Kidney (tissue), 14 donors: ENCODE measurements around the gene VAPA. TPM values are rescaled to one million over a fixed set of nuclear protein-coding genes. Genes with fewer than 3 reads are reported as not detected.
A peak's percentile ranks its signal among the peaks of the same experiment; 100 is the strongest.

Experiments
- DNase-seq, 5 donors: peaks; one replicate each; pipeline ENCODE4 v3.0.0-alpha.2; 2013 to 2020
- FAIRE-seq: peaks from 2 replicates; lab custom pipeline; 2012; peaks lifted over from hg19 to GRCh38; lab: Jason Lieb, UNC
- H3K27ac ChIP-seq, 2 donors: one replicate each; pipeline ENCODE4 v1.7.0; 2013; ENCODE audit warnings: low read depth in 2 of 2, low read length in 2 of 2, inconsistent platforms in 1 of 2
- H3K27me3 ChIP-seq: one replicate; pipeline ENCODE4 v1.7.1; 2013; ENCODE audit warnings: low read length, inconsistent platforms; ENCODE audit not compliant: control insufficient read depth, insufficient read depth
- H3K36me3 ChIP-seq, 3 donors: one replicate each; pipeline versions ENCODE4 v1.7.0 to v1.7.1; 2013; ENCODE audit warnings: low read length in 3 of 3, control low read depth in 1 of 3, inconsistent platforms in 1 of 3; ENCODE audit not compliant: insufficient read depth in 3 of 3, control insufficient read depth in 2 of 3
- H3K4me1 ChIP-seq, 3 donors: one replicate each; pipeline versions ENCODE4 v1.7.0 to v1.7.1; 2013; ENCODE audit warnings: low read length in 3 of 3, inconsistent platforms in 1 of 3, low read depth in 1 of 3; ENCODE audit not compliant: control insufficient read depth in 2 of 3, insufficient read depth in 2 of 3
- H3K4me3 ChIP-seq, 3 donors: one replicate each; pipeline versions ENCODE4 v1.7.0 to v1.8.1; 2013; ENCODE audit warnings: low read length in 3 of 3, control low read depth in 1 of 3, inconsistent platforms in 1 of 3
- H3K9ac ChIP-seq, 3 donors: one replicate each; pipeline versions ENCODE4 v1.7.0 to v1.7.1; 2013; ENCODE audit warnings: low read length in 3 of 3, control low read depth in 1 of 3, inconsistent platforms in 1 of 3
- H3K9me3 ChIP-seq, 3 donors: one replicate each; pipeline versions ENCODE4 v1.7.0 to v1.7.1; 2013; ENCODE audit warnings: low read length in 3 of 3, control low read depth in 1 of 3, inconsistent platforms in 1 of 3; ENCODE audit not compliant: control insufficient read depth in 2 of 3, insufficient read depth in 1 of 3
- intact Hi-C: fragments of 100-400 bp; cut with DNase I; formaldehyde crosslinking; loops from one replicate; pipeline ENCODE4 v1.11.1; 2022
- polyA plus RNA-seq: library from polyadenylated mRNA; stranded (reverse); fragments of 350-450 nt; fragmentation: Illumina TruSeq; extraction: RNeasy Lipid Tissue Mini Kit (QIAGEN cat#74804); gene quantifications from one replicate; pipeline ENCODE4 v1.2.3, GENCODE V29; 2014; ENCODE audit warnings: low read depth, low replicate concordance; ENCODE audit not compliant: insufficient read depth
- total RNA-seq: library from RNA; stranded (reverse); fragmentation: NEBNext Ultra II Directional; extraction: Animal tissue kit (Norgen Biotek cat#: 25700); gene quantifications from one replicate; pipeline ENCODE4 v1.2.1, GENCODE V29; 2021
- TF ChIP-seq, protein P1 (sequence below): IDR thresholded peaks from 3 replicates; pipeline ENCODE4 v1.5.1; 2012; ENCODE audit warnings: mild to moderate bottlenecking, moderate library complexity, borderline replicate concordance; ENCODE audit not compliant: insufficient read depth; ENCODE audit errors: extremely low read depth
- donor health status: control.
- donor health status: control.
- donor health status: control.
- donor health status: control.
- donor health status: control.
- donor health status: DM: yes; HTN: yes; CAD: no.
- donor health status: Normal renal cell carcinoma (clear cell type).

VAPA gene
- total and polyA plus RNA-seq, 2 donors from 2014 or later: 171 to 185 TPM

DNA sequence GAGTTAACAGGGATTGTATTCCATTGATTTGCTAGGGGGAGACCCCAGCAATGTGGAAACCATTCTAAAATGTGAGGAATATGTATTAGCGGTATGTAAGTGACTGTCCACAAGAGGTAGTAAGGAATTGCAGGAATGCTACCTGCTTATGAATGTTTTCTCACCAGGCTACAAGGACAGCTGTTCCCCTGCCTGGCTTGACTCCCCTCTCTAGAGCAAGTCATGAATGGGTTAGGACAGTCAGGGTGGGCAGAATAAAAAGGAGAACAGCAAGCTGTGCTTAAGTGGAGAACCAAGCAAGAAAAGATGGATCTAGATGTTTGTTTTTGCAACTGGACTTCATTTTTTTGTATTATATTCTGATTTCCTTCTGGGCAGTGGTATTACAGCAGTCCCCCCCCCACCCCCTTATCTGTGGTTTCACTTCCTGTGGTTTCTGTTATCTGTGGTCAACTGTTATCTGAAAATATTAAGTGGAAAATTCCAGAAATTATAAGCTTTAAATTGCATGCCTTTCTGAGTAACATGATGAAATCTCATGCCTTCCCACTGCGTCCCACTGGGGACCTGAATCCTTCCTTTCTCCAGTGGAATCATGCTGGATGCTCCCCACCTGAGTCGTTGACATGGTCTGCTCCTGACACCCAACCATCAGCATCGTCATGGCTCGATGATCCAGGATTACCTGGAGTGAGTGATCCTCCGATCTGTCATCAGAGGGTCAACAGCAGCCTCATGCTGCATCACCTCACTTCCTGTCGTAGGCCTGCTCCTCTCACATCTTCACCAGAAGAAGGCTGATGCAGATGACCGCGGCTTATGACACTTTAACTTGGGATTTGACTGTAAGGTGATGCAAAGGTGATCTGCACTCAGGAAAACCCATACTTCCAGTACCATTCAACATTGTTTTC is 52.2 kb downstream of the VAPA start:
- no peak for FAIRE-seq
- no peaks in the 10 kb centered on the region for H3K27me3 ChIP-seq
- H3K27ac ChIP-seq: no peak overlapping the region
- TF ChIP-seq, protein P1, sequence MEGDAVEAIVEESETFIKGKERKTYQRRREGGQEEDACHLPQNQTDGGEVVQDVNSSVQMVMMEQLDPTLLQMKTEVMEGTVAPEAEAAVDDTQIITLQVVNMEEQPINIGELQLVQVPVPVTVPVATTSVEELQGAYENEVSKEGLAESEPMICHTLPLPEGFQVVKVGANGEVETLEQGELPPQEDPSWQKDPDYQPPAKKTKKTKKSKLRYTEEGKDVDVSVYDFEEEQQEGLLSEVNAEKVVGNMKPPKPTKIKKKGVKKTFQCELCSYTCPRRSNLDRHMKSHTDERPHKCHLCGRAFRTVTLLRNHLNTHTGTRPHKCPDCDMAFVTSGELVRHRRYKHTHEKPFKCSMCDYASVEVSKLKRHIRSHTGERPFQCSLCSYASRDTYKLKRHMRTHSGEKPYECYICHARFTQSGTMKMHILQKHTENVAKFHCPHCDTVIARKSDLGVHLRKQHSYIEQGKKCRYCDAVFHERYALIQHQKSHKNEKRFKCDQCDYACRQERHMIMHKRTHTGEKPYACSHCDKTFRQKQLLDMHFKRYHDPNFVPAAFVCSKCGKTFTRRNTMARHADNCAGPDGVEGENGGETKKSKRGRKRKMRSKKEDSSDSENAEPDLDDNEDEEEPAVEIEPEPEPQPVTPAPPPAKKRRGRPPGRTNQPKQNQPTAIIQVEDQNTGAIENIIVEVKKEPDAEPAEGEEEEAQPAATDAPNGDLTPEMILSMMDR: no peak
- no peaks in the 10 kb centered on the region for H3K36me3 ChIP-seq
- H3K9me3 ChIP-seq: no peaks in the 10 kb centered on the region
- H3K4me3 ChIP-seq: no peak overlapping the region
- peaks cover 0 to 4% (median 0%) of the 10 kb centered on the region in 3 donors for H3K4me1 ChIP-seq
- H3K9ac ChIP-seq: no peak overlapping the region
- intact Hi-C loops: no loop called here
- no peak for DNase-seq

DNA sequence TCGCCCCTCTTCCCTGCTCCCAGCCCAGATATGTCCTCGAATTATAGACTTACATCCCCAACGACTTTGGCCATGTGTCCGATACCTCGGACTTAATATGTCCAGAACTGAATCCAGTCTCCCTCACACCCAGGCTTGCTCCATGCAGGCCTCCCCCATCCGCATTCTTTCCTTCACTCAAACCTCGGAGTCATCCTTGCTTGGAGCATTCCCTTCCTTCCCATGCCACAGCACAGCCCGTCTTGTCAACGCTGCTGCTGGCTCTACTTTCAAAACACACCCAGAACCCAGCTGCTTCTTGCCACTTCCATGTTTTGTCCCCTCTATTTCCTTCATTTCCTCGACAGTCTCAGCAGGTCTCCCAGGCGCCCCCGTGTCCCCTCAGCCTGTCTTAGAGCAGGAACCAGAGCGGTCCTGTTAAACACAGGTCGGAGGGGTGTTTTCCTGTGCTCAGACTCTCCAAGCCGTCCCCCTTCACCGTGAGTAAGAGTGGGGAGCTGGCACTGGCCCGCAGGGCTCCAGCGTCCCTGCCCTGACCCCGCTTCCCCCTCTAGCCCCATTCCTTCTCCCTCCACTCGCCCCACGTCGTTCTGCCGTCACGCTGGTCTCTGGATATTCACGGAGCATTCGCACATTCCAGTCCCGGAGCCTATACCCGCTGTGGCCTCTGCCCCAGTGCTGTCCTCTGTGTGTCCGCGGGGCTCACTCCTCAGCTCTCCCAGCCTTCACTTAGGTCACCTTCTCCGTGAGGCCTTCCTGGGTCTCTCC is 54.4 kb downstream of the VAPA start:
- Histone ChIP-seq H3K4me3 (peak overlapping the region in 1 of 3 donors; percentile 22), H3K27ac (no peak overlapping the region), H3K9me3 (no peaks in the 10 kb centered on the region), H3K9ac (no peak overlapping the region), H3K36me3 (no peaks in the 10 kb centered on the region), H3K27me3 (no peaks in the 10 kb centered on the region), H3K4me1 (peaks cover 0 to 4% (median 0%) of the 10 kb centered on the region in 3 donors)
- TF ChIP-seq, protein P1: no peak
- FAIRE-seq: no peak
- no peak for DNase-seq
- intact Hi-C loops: no loop called here

GRCh38 chr18:9969247-9969646 is 55.4 kb downstream of the VAPA start:
- H3K27me3 ChIP-seq: no peaks in the 10 kb centered on the region
- TF ChIP-seq, protein P1: no peak
- FAIRE-seq: no peak
- intact Hi-C loops: no loop called here
- no peak overlapping the region for H3K27ac ChIP-seq
- no peak overlapping the region for H3K9ac ChIP-seq
- H3K4me3 ChIP-seq: no peak overlapping the region
- no peak for DNase-seq
- no peaks in the 10 kb centered on the region for H3K36me3 ChIP-seq
- H3K9me3 ChIP-seq: no peaks in the 10 kb centered on the region
- H3K4me1 ChIP-seq: peaks cover 0 to 4% (median 0%) of the 10 kb centered on the region in 3 donors
